HEK293 (cell line): ENCODE measurements around the gene CCDC12.

Source experiments
- CTCF ChIA-PET: fragments of 350-600 bp; formaldehyde crosslinking; extraction: SDS; loops from one replicate; lab custom pipeline; 2021; ENCODE audit warnings: antibody characterized with exemption; lab: Yijun Ruan, JAX
- POLR2A ChIA-PET: fragments of 300-600 bp; formaldehyde crosslinking; extraction: SDS; loops from one replicate; lab custom pipeline; 2020; ENCODE audit warnings: antibody characterized with exemption, inconsistent platforms; lab: Yijun Ruan, JAX
- H3K27ac ChIP-seq: fragments of 200-500 bp; sonication (Bioruptor generic); 2 replicates; pipeline ENCODE4 v1.5.1; 2014; ENCODE audit warnings: low read depth, low read length, control low read depth, inconsistent platforms; ENCODE audit errors: extremely low read depth
- H3K36me3 ChIP-seq, 2 experiments: fragments of 200-500 bp in 1 of 2; sonication (Bioruptor generic) in 1 of 2; 1 replicate in 1 of 2; 2 replicates in 1 of 2; pipeline ENCODE4 v1.5.1; 2014 to 2017; ENCODE audit warnings: inconsistent platforms in 2 of 2, low read length in 2 of 2; ENCODE audit not compliant: control insufficient read depth in 2 of 2, insufficient read depth in 1 of 2
- H3K4me1 ChIP-seq: fragments of 200-500 bp; sonication (Bioruptor generic); 2 replicates; pipeline ENCODE4 v1.5.1; 2014; ENCODE audit warnings: mild to moderate bottlenecking, low read length, inconsistent platforms; ENCODE audit not compliant: control insufficient read depth, insufficient read depth
- H3K4me3 ChIP-seq: 2 replicates; pipeline ENCODE4 v1.5.1; 2011; ENCODE audit warnings: low read depth, mild to moderate bottlenecking, control low read depth, low read length, moderate library complexity
- H3K9me3 ChIP-seq: fragments of 200-500 bp; sonication (Bioruptor generic); 2 replicates; pipeline ENCODE4 v1.5.1; 2014; ENCODE audit warnings: low read depth, low read length, inconsistent platforms; ENCODE audit not compliant: control insufficient read depth, insufficient read depth
- GLI4 ChIP-seq: fragments of 450-650 bp; formaldehyde crosslinking; IDR thresholded peaks from 2 replicates; pipeline ENCODE4 v1.5.1; 2016; ENCODE audit warnings: missing biosample characterization, missing genetic modification characterization
- HOXA7 ChIP-seq: sonication (generic); formaldehyde crosslinking; IDR thresholded peaks from 2 replicates; pipeline ENCODE4 v1.8.1; 2022; ENCODE audit warnings: missing genetic modification reagents, borderline replicate concordance
- SP3 ChIP-seq: fragments of 450-650 bp; formaldehyde crosslinking; IDR thresholded peaks from 2 replicates; pipeline ENCODE4 v1.5.1; 2016; ENCODE audit warnings: missing biosample characterization, missing genetic modification characterization
- SP7 ChIP-seq: fragments of 450-650 bp; formaldehyde crosslinking; IDR thresholded peaks from 2 replicates; pipeline ENCODE4 v1.5.1; 2016; ENCODE audit warnings: missing biosample characterization, missing genetic modification characterization
- YY2 ChIP-seq: fragments of 450-650 bp; formaldehyde crosslinking; IDR thresholded peaks from 2 replicates; pipeline ENCODE4 v1.5.1; 2016; ENCODE audit warnings: missing biosample characterization, missing genetic modification characterization
- ZBTB20 ChIP-seq: fragments of 450-650 bp; formaldehyde crosslinking; IDR thresholded peaks from 2 replicates; pipeline ENCODE4 v1.5.1; 2016; ENCODE audit warnings: missing biosample characterization, missing genetic modification characterization
- ZFHX2 ChIP-seq: fragments of 450-650 bp; formaldehyde crosslinking; conservative IDR thresholded peaks from 2 replicates; pipeline ENCODE4 v1.5.1; 2016; ENCODE audit warnings: missing biosample characterization, missing genetic modification characterization
- ZFP41 ChIP-seq: fragments of 450-650 bp; formaldehyde crosslinking; IDR thresholded peaks from 2 replicates; pipeline ENCODE4 v1.5.1; 2016; ENCODE audit warnings: missing biosample characterization, missing genetic modification characterization, borderline replicate concordance
- ZNF292 ChIP-seq: fragments of 450-650 bp; formaldehyde crosslinking; IDR thresholded peaks from 2 replicates; pipeline ENCODE4 v1.5.1; 2016; ENCODE audit warnings: low read depth, missing biosample characterization, missing genetic modification characterization, borderline replicate concordance
- ZNF324 ChIP-seq: fragments of 450-650 bp; formaldehyde crosslinking; IDR thresholded peaks from 2 replicates; pipeline ENCODE4 v1.5.1; 2016; ENCODE audit warnings: missing biosample characterization, missing genetic modification characterization
- ZNF501 ChIP-seq: fragments of 450-650 bp; formaldehyde crosslinking; IDR thresholded peaks from 2 replicates; pipeline ENCODE4 v1.5.1; 2016; ENCODE audit warnings: missing biosample characterization, missing genetic modification characterization
- ZNF621 ChIP-seq: fragments of 450-650 bp; formaldehyde crosslinking; IDR thresholded peaks from 2 replicates; pipeline ENCODE4 v1.5.1; 2017; ENCODE audit warnings: missing biosample characterization, missing genetic modification characterization
- ZNF677 ChIP-seq: fragments of 450-650 bp; IDR thresholded peaks from 2 replicates; pipeline ENCODE4 v1.5.0; 2018; ENCODE audit warnings: missing biosample characterization, mild to moderate bottlenecking, missing genetic modification characterization, moderate library complexity
- TF ChIP-seq, protein P1 (sequence below): fragments of 450-650 bp; formaldehyde crosslinking; IDR thresholded peaks from 2 replicates; pipeline ENCODE4; 2016; ENCODE audit warnings: missing biosample characterization, missing genetic modification characterization
- TF ChIP-seq, protein P2 (sequence below): fragments of 450-650 bp; formaldehyde crosslinking; IDR thresholded peaks from 2 replicates; pipeline ENCODE4 v1.5.1; 2016; ENCODE audit warnings: missing biosample characterization, missing genetic modification characterization
- TF ChIP-seq, protein P3 (sequence below): fragments of 450-650 bp; formaldehyde crosslinking; IDR thresholded peaks from 2 replicates; pipeline ENCODE4 v1.5.1; 2016; ENCODE audit warnings: missing biosample characterization, missing genetic modification characterization
- TF ChIP-seq, protein P4 (sequence below): fragments of 450-650 bp; formaldehyde crosslinking; IDR thresholded peaks from 2 replicates; pipeline ENCODE4 v1.5.0; 2017; ENCODE audit warnings: missing biosample characterization, missing genetic modification characterization, borderline replicate concordance

Gene CCDC12

DNA sequence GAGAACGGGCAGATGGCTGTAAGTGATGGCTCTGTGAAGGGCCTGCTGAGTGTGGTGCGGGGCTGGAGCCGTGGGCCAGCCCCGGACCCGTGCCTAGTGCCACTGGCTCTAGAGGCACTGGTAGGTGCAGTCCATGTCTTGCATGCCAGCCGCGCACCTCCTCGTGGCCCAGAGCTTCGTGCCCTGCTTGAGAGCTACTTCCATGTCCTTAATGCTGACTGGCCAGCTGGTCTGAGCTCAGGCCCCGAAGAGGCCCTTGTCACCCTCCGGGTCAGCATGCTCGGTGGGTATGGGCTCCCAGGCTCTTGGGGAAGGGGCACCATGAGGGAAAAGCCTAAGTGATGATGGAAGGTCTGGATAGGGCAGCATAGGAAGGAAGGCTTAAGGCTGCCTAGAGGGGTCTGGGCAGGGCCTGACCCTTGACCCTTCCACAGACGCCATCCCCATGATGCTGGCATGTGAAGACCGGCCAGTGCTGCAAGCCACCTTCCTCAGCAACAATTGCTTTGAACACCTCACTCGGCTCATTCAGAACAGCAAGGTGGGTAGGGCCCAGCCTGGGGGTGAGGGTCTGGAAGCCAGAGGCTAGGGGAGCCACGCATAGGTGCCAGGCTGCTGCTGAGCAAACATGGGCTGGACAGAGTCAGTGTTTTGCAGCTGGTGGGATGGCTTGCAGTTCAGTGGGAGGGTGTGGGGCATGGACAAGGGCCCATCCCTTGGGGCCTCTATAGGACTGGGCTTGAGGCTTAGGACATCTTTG lies 15.0 kb upstream of the CCDC12 start:
- ChIA-PET CTCF (no interaction called here), POLR2A (no interaction called here)
- no peaks in the 10 kb centered on the region for H3K9me3 ChIP-seq
- peaks cover 0 to 45% of the 10 kb centered on the region in 2 experiments; a peak in 1 of 3 replicates for H3K36me3 ChIP-seq
- no peak overlapping the region for H3K4me3 ChIP-seq
- no peak overlapping the region for H3K27ac ChIP-seq
- no peak for TF ChIP-seq SP7 (tag by site-specific recombination)
- no peak for TF ChIP-seq ZNF501 (tag by site-specific recombination)
- TF ChIP-seq ZNF677 (tag by site-specific recombination) = no peak
- no peak for TF ChIP-seq GLI4 (tag by site-specific recombination)
- TF ChIP-seq, protein P1, sequence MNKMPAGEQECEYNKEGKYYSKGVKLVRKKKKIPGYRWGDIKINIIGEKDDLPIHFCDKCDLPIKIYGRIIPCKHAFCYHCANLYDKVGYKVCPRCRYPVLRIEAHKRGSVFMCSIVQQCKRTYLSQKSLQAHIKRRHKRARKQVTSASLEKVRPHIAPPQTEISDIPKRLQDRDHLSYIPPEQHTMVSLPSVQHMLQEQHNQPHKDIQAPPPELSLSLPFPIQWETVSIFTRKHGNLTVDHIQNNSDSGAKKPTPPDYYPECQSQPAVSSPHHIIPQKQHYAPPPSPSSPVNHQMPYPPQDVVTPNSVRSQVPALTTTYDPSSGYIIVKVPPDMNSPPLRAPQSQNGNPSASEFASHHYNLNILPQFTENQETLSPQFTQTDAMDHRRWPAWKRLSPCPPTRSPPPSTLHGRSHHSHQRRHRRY (tag by site-specific recombination) = no peak
- no peak for TF ChIP-seq ZBTB20 (tag by site-specific recombination)
- TF ChIP-seq SP3 (tag by site-specific recombination) = no peak
- TF ChIP-seq YY2 (tag by site-specific recombination) = no peak
- no peak for TF ChIP-seq ZNF292 (tag by site-specific recombination)
- no peak for TF ChIP-seq ZFHX2 (tag by site-specific recombination)
- TF ChIP-seq, protein P2, sequence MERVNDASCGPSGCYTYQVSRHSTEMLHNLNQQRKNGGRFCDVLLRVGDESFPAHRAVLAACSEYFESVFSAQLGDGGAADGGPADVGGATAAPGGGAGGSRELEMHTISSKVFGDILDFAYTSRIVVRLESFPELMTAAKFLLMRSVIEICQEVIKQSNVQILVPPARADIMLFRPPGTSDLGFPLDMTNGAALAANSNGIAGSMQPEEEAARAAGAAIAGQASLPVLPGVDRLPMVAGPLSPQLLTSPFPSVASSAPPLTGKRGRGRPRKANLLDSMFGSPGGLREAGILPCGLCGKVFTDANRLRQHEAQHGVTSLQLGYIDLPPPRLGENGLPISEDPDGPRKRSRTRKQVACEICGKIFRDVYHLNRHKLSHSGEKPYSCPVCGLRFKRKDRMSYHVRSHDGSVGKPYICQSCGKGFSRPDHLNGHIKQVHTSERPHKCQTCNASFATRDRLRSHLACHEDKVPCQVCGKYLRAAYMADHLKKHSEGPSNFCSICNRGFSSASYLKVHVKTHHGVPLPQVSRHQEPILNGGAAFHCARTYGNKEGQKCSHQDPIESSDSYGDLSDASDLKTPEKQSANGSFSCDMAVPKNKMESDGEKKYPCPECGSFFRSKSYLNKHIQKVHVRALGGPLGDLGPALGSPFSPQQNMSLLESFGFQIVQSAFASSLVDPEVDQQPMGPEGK (tag by site-specific recombination) = no peak
- TF ChIP-seq, protein P3, sequence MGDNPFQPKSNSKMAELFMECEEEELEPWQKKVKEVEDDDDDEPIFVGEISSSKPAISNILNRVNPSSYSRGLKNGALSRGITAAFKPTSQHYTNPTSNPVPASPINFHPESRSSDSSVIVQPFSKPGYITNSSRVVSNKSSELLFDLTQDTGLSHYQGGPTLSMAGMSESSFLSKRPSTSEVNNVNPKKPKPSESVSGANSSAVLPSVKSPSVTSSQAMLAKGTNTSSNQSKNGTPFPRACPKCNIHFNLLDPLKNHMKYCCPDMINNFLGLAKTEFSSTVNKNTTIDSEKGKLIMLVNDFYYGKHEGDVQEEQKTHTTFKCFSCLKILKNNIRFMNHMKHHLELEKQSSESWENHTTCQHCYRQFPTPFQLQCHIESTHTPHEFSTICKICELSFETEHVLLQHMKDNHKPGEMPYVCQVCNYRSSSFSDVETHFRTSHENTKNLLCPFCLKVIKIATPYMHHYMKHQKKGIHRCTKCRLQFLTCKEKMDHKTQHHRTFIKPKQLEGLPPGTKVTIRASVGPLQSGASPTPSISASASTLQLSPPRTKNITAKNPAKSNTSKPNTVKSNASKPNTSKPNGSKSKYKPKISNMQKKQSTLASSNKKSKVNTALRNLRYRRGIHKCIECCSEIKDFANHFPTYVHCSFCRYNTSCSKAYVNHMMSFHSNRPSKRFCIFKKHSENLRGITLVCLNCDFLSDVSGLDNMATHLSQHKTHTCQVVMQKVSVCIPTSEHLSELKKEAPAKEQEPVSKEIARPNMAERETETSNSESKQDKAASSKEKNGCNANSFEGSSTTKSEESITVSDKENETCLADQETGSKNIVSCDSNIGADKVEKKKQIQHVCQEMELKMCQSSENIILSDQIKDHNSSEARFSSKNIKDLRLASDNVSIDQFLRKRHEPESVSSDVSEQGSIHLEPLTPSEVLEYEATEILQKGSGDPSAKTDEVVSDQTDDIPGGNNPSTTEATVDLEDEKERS (tag by site-specific recombination) = no peak
- TF ChIP-seq, protein P4, sequence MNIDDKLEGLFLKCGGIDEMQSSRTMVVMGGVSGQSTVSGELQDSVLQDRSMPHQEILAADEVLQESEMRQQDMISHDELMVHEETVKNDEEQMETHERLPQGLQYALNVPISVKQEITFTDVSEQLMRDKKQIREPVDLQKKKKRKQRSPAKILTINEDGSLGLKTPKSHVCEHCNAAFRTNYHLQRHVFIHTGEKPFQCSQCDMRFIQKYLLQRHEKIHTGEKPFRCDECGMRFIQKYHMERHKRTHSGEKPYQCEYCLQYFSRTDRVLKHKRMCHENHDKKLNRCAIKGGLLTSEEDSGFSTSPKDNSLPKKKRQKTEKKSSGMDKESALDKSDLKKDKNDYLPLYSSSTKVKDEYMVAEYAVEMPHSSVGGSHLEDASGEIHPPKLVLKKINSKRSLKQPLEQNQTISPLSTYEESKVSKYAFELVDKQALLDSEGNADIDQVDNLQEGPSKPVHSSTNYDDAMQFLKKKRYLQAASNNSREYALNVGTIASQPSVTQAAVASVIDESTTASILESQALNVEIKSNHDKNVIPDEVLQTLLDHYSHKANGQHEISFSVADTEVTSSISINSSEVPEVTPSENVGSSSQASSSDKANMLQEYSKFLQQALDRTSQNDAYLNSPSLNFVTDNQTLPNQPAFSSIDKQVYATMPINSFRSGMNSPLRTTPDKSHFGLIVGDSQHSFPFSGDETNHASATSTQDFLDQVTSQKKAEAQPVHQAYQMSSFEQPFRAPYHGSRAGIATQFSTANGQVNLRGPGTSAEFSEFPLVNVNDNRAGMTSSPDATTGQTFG (tag by site-specific recombination) = no peak
- no peak for TF ChIP-seq ZNF324
- TF ChIP-seq HOXA7 (CRISPR knock-in tag) = no peak
- no peak for TF ChIP-seq ZFP41 (tag by site-specific recombination)
- TF ChIP-seq ZNF621 (tag by site-specific recombination) = no peak
- H3K4me1 ChIP-seq = no peaks in the 10 kb centered on the region
